ENCODE results near the gene R3HCC1L. TPM values are rescaled to one million over a fixed set of nuclear protein-coding genes. Genes with fewer than 3 reads are reported as not detected.

R3HCC1L gene
- total and polyA plus RNA-seq, 10 of the 15 experiments (the other 5 are each of a cell fraction or from before 2014, with no cell fraction given), result 11.3 to 20.3 (median 15.3) TPM

DNA sequence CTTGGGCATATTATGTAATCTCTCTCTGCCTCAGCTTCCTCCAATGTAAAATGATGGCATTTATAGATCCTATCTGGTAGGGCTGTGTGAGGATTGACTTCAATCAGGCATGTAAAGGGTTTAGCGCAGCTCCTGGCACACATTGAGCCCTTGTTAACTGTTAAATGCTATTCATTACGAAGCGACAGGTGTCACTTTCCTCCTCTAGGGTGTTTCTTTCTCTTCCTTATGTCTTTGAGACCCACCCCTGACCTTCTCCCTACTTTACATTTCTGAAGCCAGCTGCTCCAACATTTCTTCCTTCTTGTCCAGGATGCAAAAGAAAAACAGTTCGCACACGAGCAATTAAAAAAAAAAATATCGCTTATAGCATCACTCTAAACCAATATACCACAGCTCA, 5.7 kb upstream of the R3HCC1L start:
- Histone ChIP-seq H2AFZ (ENCODE audit: control insufficient read depth, low read depth, low read length) (no peak overlapping the region), H3K36me3 (ENCODE audit: control insufficient read depth in 2 of 2, insufficient read depth in 2 of 2, low read length in 1 of 2) (no peaks in the 10 kb centered on the region), H4K20me1 (ENCODE audit: control insufficient read depth, insufficient read depth) (no peaks in the 10 kb centered on the region), H3K27me3 (replicated peaks in 1 of 2; ENCODE audit: control insufficient read depth in 2 of 2, insufficient read depth in 2 of 2, low read length in 1 of 2) (no peaks in the 10 kb centered on the region), H3K27ac (ENCODE audit: control insufficient read depth, insufficient read depth) (no peak overlapping the region), H3K4me2 (ENCODE audit: control insufficient read depth, insufficient read depth) (no peak overlapping the region), H3K4me3 (no peak overlapping the region), H3K9me3 (replicated peaks; ENCODE audit: control insufficient read depth, insufficient read depth, low read length) (peaks cover 3% of the 10 kb centered on the region; the same call in 2 of the 3 replicates), H3K4me1 (ENCODE audit: control insufficient read depth, insufficient read depth, low read length) (peaks cover 11% of the 10 kb centered on the region), H3K79me2 (ENCODE audit: control insufficient read depth, insufficient read depth, low read length) (no peaks in the 10 kb centered on the region), H3K9ac (ENCODE audit: control insufficient read depth, insufficient read depth, low read length) (no peak overlapping the region)
- BruUV-seq (replicated peaks), result no TSS peak
- CTCF ChIA-PET, result interaction anchor here (1.3 kb wide), 1 partner anchor 87 kb away, joined by 3 read pairs; no protein-coding TSS in a partner anchor
- in situ Hi-C loops (cut with MboI), result no loop called here
- WGBS (ENCODE audit: insufficient coverage, insufficient replicate concordance, low lambda C conversion rate, missing lambda C conversion rate), result 86% methylated on average over 6 of the region's 6 CpGs
- SMC1A ChIA-PET (ENCODE audit: uncharacterized antibody, unreplicated experiment), result no interaction called here
- intact Hi-C loops (cut with micrococcal nuclease; ENCODE audit: unreplicated experiment), result no loop called here
- FAIRE-seq (no peak), DNase-seq (ENCODE audit: low read depth, low spot score) (no peak), ATAC-seq (no peak)
- POLR2A ChIA-PET, result no interaction called here
- TF ChIP-seq ZNF207 (IDR thresholded peaks at IDR 0.05; ENCODE audit: borderline replicate concordance) (no peak), RAD51 (IDR thresholded peaks at IDR 0.05) (no peak), CEBPB (IDR thresholded peaks at IDR 0.05; ENCODE audit: borderline replicate concordance in 1 of 2, low read depth in 2 of 2, low read length in 2 of 2) (no peak), JUND (IDR thresholded peaks at IDR 0.05; ENCODE audit: low read depth, low read length) (no peak), SMC3 (IDR thresholded peaks at IDR 0.05; ENCODE audit: borderline replicate concordance, low read length) (no peak), CHD4 (IDR thresholded peaks at IDR 0.05) (no peak), KAT2A (conservative IDR thresholded peaks at IDR 0.05; ENCODE audit: control insufficient read depth, low read depth, low read length) (no peak), CHD2 (IDR thresholded peaks at IDR 0.05; ENCODE audit: borderline replicate concordance, low read depth, low read length) (no peak), SUZ12 (IDR thresholded peaks at IDR 0.05; ENCODE audit: unreplicated experiment) (no peak), SRF (IDR thresholded peaks at IDR 0.05; ENCODE audit: low read depth in 2 of 2, low read length in 2 of 2) (no peak), SPI1 (IDR thresholded peaks at IDR 0.05; ENCODE audit: borderline replicate concordance, insufficient read depth, low read depth, low read length) (no peak), PAX5 (IDR thresholded peaks at IDR 0.05; ENCODE audit: borderline replicate concordance, low read depth, low read length) (no peak), ZNF24 (IDR thresholded peaks at IDR 0.05) (no peak), POLR2AphosphoS2 (IDR thresholded peaks at IDR 0.05; ENCODE audit: low read depth, low read length) (no peak)
- TF ChIP-seq, protein P1, sequence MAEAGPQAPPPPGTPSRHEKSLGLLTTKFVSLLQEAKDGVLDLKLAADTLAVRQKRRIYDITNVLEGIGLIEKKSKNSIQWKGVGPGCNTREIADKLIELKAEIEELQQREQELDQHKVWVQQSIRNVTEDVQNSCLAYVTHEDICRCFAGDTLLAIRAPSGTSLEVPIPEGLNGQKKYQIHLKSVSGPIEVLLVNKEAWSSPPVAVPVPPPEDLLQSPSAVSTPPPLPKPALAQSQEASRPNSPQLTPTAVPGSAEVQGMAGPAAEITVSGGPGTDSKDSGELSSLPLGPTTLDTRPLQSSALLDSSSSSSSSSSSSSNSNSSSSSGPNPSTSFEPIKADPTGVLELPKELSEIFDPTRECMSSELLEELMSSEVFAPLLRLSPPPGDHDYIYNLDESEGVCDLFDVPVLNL (IDR thresholded peaks at IDR 0.05; ENCODE audit: low read depth, low read length), result no peak
- RAD21 ChIA-PET (ENCODE audit: unreplicated experiment), result interaction anchor here (1.2 kb wide), 1 partner anchor 10 kb away, joined by 5 read pairs; no protein-coding TSS in a partner anchor
